Activated T-cell treated with anti-CD3 and anti-CD28 coated beads, Interleukin-2, amount 50 U/mL, for 72 hours (primary cell): ENCODE results near the gene PRR36. TPM values are rescaled to one million over a fixed set of nuclear protein-coding genes. Genes with fewer than 3 reads are reported as not detected.
A peak's percentile ranks its signal among the peaks of the same experiment; 100 is the strongest.
"Not testable (repeated sequence)": the region's sequence is repeated elsewhere in the genome, so short reads cannot be mapped to it uniquely, and the experiment has no call there.

Experiments
- ATAC-seq, 2 donors: fragments of 150-1000 bp; cut with Tn5 transposase; replicated peaks in 1 of 2; 2 replicates each; pipeline ENCODE4 v1.10.0; 2021; ENCODE audit warnings: moderate library complexity in 2 of 2, mild to moderate bottlenecking in 1 of 2
- DNase-seq, 2 donors: peaks; one replicate each; pipeline ENCODE4 v3.0.0; 2021 to 2022; ENCODE audit warnings: mixed read lengths in 1 of 2
- H3K27ac Mint-ChIP-seq: one replicate; pipeline ENCODE4 v1.8.0; 2022; ENCODE audit warnings: mild to moderate bottlenecking, moderate library complexity, mixed read lengths
- H3K27me3 Mint-ChIP-seq: one replicate; pipeline ENCODE4 v1.8.0; 2022; ENCODE audit warnings: low read depth, mixed read lengths
- H3K36me3 Mint-ChIP-seq, 2 donors: one replicate each; pipeline ENCODE4 v1.8.0; 2022; ENCODE audit warnings: mixed read lengths in 2 of 2, mild to moderate bottlenecking in 1 of 2; ENCODE audit not compliant: insufficient read depth in 2 of 2
- H3K4me1 Mint-ChIP-seq: one replicate; pipeline ENCODE4 v1.8.0; 2022; ENCODE audit warnings: low read depth, mixed read lengths
- H3K4me3 Mint-ChIP-seq, 2 donors: one replicate each; pipeline ENCODE4 v1.8.0; 2022; ENCODE audit warnings: mild to moderate bottlenecking in 2 of 2, mixed read lengths in 2 of 2, moderate library complexity in 2 of 2
- H3K9me3 Mint-ChIP-seq, 2 donors: one replicate each; pipeline ENCODE4 v1.8.0; 2022; ENCODE audit warnings: mixed read lengths in 2 of 2
- total RNA-seq, 2 donors: library from RNA; stranded (reverse); gene quantifications; one replicate each; pipeline ENCODE4 v1.2.3, GENCODE V29; 2022

PRR36 gene
- under 1 TPM; 0.63 to 0.96 TPM for total RNA-seq

- Mint-ChIP-seq H3K36me3 (no peaks in the 10 kb centered on the region), H3K9me3 (no peaks in the 10 kb centered on the region), H3K27me3 (peaks cover 24% of the 10 kb centered on the region), H3K4me1 (peaks cover 32% of the 10 kb centered on the region), H3K27ac (no peak within 1 kb of the TSS), H3K4me3 (peak within 1 kb of the TSS; percentile 81 to 85)
- DNase-seq = peak; percentile 38 to 54
- peak in 1 of 2 donors; percentile 13 for ATAC-seq
Observed at GRCh38 chr19:7874076-7874896, at the start of gene PRR36. Gene PRR36 (minus strand): TSS chr19:7874390. CDS start chr19:7873689, 701 bp downstream.

GRCh38 chr19:7923295-7924191, 49.4 kb upstream of the PRR36 start:
- no peaks in the 10 kb centered on the region for H3K9me3 Mint-ChIP-seq
- peaks cover 7% of the 10 kb centered on the region for H3K27me3 Mint-ChIP-seq
- ATAC-seq (no peak), DNase-seq (no peak)
- no peak overlapping the region for H3K4me3 Mint-ChIP-seq
- H3K27ac Mint-ChIP-seq = no peak overlapping the region
- H3K36me3 Mint-ChIP-seq = peaks cover 1 to 4% of the 10 kb centered on the region in 2 donors
- peaks cover 20% of the 10 kb centered on the region for H3K4me1 Mint-ChIP-seq

- Mint-ChIP-seq H3K36me3 (peaks cover 1 to 4% of the 10 kb centered on the region in 2 donors), H3K27ac (no peak overlapping the region), H3K4me3 (no peak overlapping the region), H3K27me3 (peaks cover 14% of the 10 kb centered on the region), H3K9me3 (no peaks in the 10 kb centered on the region), H3K4me1 (peaks cover 27% of the 10 kb centered on the region)
- DNase-seq (no peak), ATAC-seq (no peak)
Observed at GRCh38 chr19:7922836-7923195, 48.6 kb upstream of the PRR36 start.

- ATAC-seq = no peak
- no peaks in the 10 kb centered on the region for H3K9me3 Mint-ChIP-seq
- H3K4me1 Mint-ChIP-seq = peaks cover 28% of the 10 kb centered on the region
- no peak for DNase-seq
- H3K36me3 Mint-ChIP-seq = peaks cover 1 to 4% of the 10 kb centered on the region in 2 donors
- H3K27ac Mint-ChIP-seq = no peak overlapping the region
- H3K27me3 Mint-ChIP-seq = peaks cover 16% of the 10 kb centered on the region
- H3K4me3 Mint-ChIP-seq = no peak overlapping the region
Observed at GRCh38 chr19:7921967-7922835, 48.0 kb upstream of the PRR36 start.

- Mint-ChIP-seq H3K4me3 (peak overlapping the region; percentile 91 to 96), H3K4me1 (peaks cover 25% of the 10 kb centered on the region), H3K27ac (no peak overlapping the region), H3K9me3 (no peaks in the 10 kb centered on the region), H3K27me3 (peaks cover 16% of the 10 kb centered on the region), H3K36me3 (peaks cover 1 to 4% of the 10 kb centered on the region in 2 donors)
- ATAC-seq (no peak), DNase-seq (no peak)
Observed at GRCh38 chr19:7921302-7921966, 47.2 kb upstream of the PRR36 start.

GRCh38 chr19:7920519-7921301, 46.5 kb upstream of the PRR36 start:
- Mint-ChIP-seq H3K4me1 (peaks cover 25% of the 10 kb centered on the region), H3K27ac (peak overlapping the region; percentile 94)

GRCh38 chr19:7919610-7920518, 45.7 kb upstream of the PRR36 start, which contains the start of gene SNAPC2:
Gene SNAPC2 (plus strand): TSS chr19:7920338. CDS start chr19:7920367, 29 bp downstream.
- Mint-ChIP-seq H3K9me3 (no peaks in the 10 kb centered on the region), H3K4me1 (peaks cover 31% of the 10 kb centered on the region), H3K27ac (peak within 1 kb of the TSS; percentile 94), H3K36me3 (peaks cover 1 to 4% of the 10 kb centered on the region in 2 donors), H3K27me3 (peaks cover 27% of the 10 kb centered on the region), H3K4me3 (peak within 1 kb of the TSS; percentile 91 to 96)
- ATAC-seq (peak; percentile 69 to 72), DNase-seq (peak; percentile 98)

More at GRCh38 chr19:7920519-7921301, 46.5 kb upstream of the PRR36 start:
- ATAC-seq = peak; percentile 49 to 58
- peak overlapping the region; percentile 91 to 96 for H3K4me3 Mint-ChIP-seq
- peaks cover 1 to 4% of the 10 kb centered on the region in 2 donors for H3K36me3 Mint-ChIP-seq
- H3K27me3 Mint-ChIP-seq = peaks cover 19% of the 10 kb centered on the region
- no peaks in the 10 kb centered on the region for H3K9me3 Mint-ChIP-seq
- DNase-seq = peak; percentile 98 to 99

- ATAC-seq (no peak), DNase-seq (no peak)
- H3K36me3 Mint-ChIP-seq = peaks cover 1 to 4% of the 10 kb centered on the region in 2 donors
- peak overlapping the region; percentile 91 to 96 for H3K4me3 Mint-ChIP-seq
- H3K4me1 Mint-ChIP-seq = peaks cover 31% of the 10 kb centered on the region
- H3K9me3 Mint-ChIP-seq = no peaks in the 10 kb centered on the region
- H3K27me3 Mint-ChIP-seq = peaks cover 28% of the 10 kb centered on the region
- H3K27ac Mint-ChIP-seq = no peak overlapping the region
Observed at GRCh38 chr19:7918615-7919421, 44.6 kb upstream of the PRR36 start.

- DNase-seq, ATAC-seq, H3K36me3 Mint-ChIP-seq, H3K9me3 Mint-ChIP-seq, H3K27ac Mint-ChIP-seq: not testable (repeated sequence)
- Mint-ChIP-seq H3K27me3 (peaks cover 28% of the 10 kb centered on the region), H3K4me3 (peak overlapping the region; percentile 26 to 79), H3K4me1 (peaks cover 31% of the 10 kb centered on the region)
Observed at GRCh38 chr19:7918062-7918614, 43.9 kb upstream of the PRR36 start.
